SK-N-SH treated with all-trans-retinoic acid at 6 μM for 48 hours (cell line): Measurements from ENCODE around the gene ATP8A2.

Source experiments
- ATAC-seq: fragments of 200-7000 bp; cut with Tn5 transposase; 3 replicates; pipeline ENCODE4 v1.9.1; 2020; ENCODE audit warnings: mild to moderate bottlenecking, moderate library complexity
- ARNTL ChIP-seq: fragments of 450-650 bp; formaldehyde crosslinking; IDR thresholded peaks from 2 replicates; pipeline ENCODE4 v1.5.0; 2020; ENCODE audit warnings: low read depth, mild to moderate bottlenecking, moderate library complexity, borderline replicate concordance
- BACH2 ChIP-seq: fragments of 250-450 bp; sonication (Bioruptor Pico); IDR thresholded peaks from 2 replicates; pipeline ENCODE4 v1.9.0; 2021; ENCODE audit warnings: mild to moderate bottlenecking, borderline replicate concordance
- CSDC2 ChIP-seq: fragments of 250-450 bp; sonication (Bioruptor Pico); IDR thresholded peaks from 2 replicates; pipeline ENCODE4 v1.5.0; 2020; ENCODE audit warnings: mild to moderate bottlenecking, moderate library complexity
- ESRRG ChIP-seq: fragments of 250-450 bp; sonication (Bioruptor Pico); IDR thresholded peaks from 2 replicates; pipeline ENCODE4 v1.6.1; 2021; ENCODE audit warnings: mild to moderate bottlenecking
- OSR1 ChIP-seq: fragments of 250-450 bp; sonication (Bioruptor Pico); IDR thresholded peaks from 2 replicates; pipeline ENCODE4 v1.8.0; 2022; ENCODE audit warnings: moderate library complexity, mild to moderate bottlenecking, inconsistent platforms
- PPARA ChIP-seq: fragments of 250-450 bp; sonication (Bioruptor Pico); IDR thresholded peaks from 2 replicates; pipeline ENCODE4 v1.5.0; 2020; ENCODE audit warnings: mild to moderate bottlenecking, borderline replicate concordance
- RARB ChIP-seq: fragments of 250-450 bp; sonication (Bioruptor Pico); IDR thresholded peaks from 2 replicates; pipeline ENCODE4 v1.8.0; 2021; ENCODE audit warnings: mild to moderate bottlenecking, moderate library complexity
- TOX ChIP-seq: fragments of 250-450 bp; sonication (Bioruptor Pico); IDR thresholded peaks from 2 replicates; pipeline ENCODE4 v1.8.0; 2021; ENCODE audit warnings: mild to moderate bottlenecking, moderate library complexity, borderline replicate concordance
- ZC3H10 ChIP-seq: fragments of 250-450 bp; sonication (Bioruptor Pico); IDR thresholded peaks from 2 replicates; pipeline ENCODE4 v1.5.1; 2021; ENCODE audit warnings: mild to moderate bottlenecking, moderate library complexity
- ZFP3 ChIP-seq: fragments of 250-450 bp; sonication (Bioruptor Pico); IDR thresholded peaks from 2 replicates; pipeline ENCODE4 v1.5.0; 2020; ENCODE audit warnings: mild to moderate bottlenecking, moderate library complexity
- ZFP30 ChIP-seq: fragments of 450-650 bp; formaldehyde crosslinking; IDR thresholded peaks from 2 replicates; pipeline ENCODE4 v1.5.0; 2022; ENCODE audit warnings: mild to moderate bottlenecking, moderate library complexity
- ZNF565 ChIP-seq: fragments of 450-650 bp; formaldehyde crosslinking; conservative IDR thresholded peaks from 2 replicates; pipeline ENCODE4 v1.5.0; 2020; ENCODE audit warnings: low read depth, mild to moderate bottlenecking, moderate library complexity
- ZNF70 ChIP-seq: fragments of 450-650 bp; formaldehyde crosslinking; IDR thresholded peaks from 2 replicates; pipeline ENCODE4 v1.5.0; 2020; ENCODE audit warnings: mild to moderate bottlenecking, moderate library complexity
- TF ChIP-seq, protein P1 (sequence below): fragments of 250-450 bp; sonication (Bioruptor Pico); IDR thresholded peaks from 2 replicates; pipeline ENCODE4 v1.5.0; 2020; ENCODE audit warnings: mild to moderate bottlenecking, moderate library complexity
- TF ChIP-seq, protein P2 (sequence below): fragments of 250-450 bp; sonication (Bioruptor Pico); IDR thresholded peaks from 2 replicates; pipeline ENCODE4 v1.8.0; 2020; ENCODE audit warnings: mild to moderate bottlenecking, moderate library complexity, borderline replicate concordance
- TF ChIP-seq, protein P3 (sequence below): fragments of 250-450 bp; sonication (Bioruptor Pico); IDR thresholded peaks from 2 replicates; pipeline ENCODE4 v1.5.1; 2020; ENCODE audit warnings: low read depth, mild to moderate bottlenecking, moderate library complexity

ATP8A2 gene

DNA sequence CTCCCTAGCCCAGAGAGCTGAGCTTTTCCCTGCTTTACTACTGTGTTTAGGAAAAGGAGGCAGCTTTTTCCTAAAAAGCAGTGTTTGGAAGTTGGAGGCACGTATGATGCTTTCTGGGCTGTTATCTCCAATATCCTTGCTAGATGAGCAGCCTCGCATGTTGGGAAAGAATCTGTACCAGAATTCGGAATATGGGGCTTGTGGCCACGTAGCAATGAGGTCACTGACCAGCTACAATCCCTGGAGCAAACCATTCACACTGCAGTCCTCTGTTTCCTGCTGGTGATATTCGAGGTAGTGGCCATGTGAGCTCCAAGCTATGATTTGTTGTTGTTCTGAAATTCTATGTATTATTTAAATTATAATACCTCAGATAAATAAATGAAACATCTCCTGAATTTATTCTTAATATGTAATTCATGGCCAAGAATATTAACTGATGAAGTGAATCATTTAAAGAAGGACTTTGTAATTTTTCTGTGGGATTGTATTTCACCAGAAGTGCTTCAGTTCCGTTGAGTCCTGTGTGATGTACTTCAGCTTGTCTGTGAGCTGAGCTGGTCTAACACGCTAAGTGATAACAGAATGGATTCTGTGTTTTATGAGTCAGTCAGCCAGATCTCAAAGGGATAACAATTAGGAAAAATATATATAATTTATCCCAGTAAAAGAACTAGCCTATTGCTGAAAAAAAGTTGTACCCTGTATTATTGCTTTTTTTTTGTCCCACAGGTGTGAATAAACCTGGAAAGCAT, 360.5 kb downstream of the ATP8A2 start (continued):
- TF ChIP-seq, protein P1, sequence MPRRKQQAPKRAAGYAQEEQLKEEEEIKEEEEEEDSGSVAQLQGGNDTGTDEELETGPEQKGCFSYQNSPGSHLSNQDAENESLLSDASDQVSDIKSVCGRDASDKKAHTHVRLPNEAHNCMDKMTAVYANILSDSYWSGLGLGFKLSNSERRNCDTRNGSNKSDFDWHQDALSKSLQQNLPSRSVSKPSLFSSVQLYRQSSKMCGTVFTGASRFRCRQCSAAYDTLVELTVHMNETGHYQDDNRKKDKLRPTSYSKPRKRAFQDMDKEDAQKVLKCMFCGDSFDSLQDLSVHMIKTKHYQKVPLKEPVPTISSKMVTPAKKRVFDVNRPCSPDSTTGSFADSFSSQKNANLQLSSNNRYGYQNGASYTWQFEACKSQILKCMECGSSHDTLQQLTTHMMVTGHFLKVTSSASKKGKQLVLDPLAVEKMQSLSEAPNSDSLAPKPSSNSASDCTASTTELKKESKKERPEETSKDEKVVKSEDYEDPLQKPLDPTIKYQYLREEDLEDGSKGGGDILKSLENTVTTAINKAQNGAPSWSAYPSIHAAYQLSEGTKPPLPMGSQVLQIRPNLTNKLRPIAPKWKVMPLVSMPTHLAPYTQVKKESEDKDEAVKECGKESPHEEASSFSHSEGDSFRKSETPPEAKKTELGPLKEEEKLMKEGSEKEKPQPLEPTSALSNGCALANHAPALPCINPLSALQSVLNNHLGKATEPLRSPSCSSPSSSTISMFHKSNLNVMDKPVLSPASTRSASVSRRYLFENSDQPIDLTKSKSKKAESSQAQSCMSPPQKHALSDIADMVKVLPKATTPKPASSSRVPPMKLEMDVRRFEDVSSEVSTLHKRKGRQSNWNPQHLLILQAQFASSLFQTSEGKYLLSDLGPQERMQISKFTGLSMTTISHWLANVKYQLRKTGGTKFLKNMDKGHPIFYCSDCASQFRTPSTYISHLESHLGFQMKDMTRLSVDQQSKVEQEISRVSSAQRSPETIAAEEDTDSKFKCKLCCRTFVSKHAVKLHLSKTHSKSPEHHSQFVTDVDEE (CRISPR knock-in tag), result no peak

DNA sequence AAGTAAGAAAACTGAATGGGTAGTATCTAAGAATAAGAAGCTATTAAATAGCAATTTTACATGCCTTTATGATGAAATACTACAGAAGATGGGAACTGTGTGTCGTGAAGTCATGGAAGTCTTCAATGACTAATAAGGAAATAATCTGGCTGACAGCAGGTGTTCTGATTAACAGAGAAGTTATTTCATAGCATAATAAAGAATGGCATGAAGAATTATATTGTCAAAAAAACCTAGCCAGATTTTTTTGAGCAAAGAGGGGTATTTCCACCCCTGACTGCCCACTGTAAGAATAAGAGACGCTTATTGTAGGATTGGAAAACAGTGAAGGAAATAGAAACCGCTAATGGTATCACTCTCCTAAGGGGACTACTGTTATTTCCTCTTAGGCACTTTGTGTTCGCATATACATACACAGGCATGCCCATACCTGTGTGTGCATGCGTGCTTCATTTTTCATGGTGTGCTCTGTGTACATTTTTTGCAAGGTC, 361.3 kb downstream of the ATP8A2 start:
- no peak for ATAC-seq
- TF ChIP-seq ZNF565 (no peak), ZFP30 (CRISPR knock-in tag) (no peak), ZFP3 (CRISPR knock-in tag) (no peak)

DNA sequence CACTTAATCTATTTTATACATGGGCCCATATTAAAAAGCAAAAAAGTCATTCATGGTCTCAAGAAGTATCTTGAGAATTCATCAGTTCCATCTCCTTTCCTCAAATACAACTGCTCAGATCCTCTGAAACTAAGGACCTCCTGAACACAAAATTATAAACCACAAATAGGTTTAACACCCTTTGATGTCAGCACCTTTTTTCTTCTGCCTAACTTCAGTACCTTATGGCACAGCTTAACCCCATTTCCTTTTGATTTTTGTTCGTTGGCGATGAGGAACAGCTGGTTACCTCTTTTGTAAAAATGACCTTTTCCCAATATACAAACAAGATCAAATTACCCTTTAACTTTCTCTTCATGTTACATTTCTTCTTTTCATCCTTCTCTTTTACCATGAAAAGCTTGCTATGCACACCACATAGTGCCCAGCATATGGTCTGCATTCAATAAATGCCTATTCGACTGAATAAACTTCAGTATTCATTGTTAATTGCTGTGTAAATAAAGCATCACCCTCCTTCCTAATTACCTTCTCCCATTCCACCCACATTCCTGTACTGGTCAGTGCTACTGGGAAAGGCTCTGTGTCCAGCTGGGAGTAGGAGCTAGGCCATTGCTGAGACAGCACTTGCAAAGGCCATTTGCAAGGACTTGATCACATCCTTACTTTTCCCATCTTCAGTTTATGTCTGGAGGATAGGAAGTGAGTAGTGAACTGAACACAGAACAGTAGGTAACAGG, 362.1 kb downstream of the ATP8A2 start:
- ATAC-seq, result no peak

DNA sequence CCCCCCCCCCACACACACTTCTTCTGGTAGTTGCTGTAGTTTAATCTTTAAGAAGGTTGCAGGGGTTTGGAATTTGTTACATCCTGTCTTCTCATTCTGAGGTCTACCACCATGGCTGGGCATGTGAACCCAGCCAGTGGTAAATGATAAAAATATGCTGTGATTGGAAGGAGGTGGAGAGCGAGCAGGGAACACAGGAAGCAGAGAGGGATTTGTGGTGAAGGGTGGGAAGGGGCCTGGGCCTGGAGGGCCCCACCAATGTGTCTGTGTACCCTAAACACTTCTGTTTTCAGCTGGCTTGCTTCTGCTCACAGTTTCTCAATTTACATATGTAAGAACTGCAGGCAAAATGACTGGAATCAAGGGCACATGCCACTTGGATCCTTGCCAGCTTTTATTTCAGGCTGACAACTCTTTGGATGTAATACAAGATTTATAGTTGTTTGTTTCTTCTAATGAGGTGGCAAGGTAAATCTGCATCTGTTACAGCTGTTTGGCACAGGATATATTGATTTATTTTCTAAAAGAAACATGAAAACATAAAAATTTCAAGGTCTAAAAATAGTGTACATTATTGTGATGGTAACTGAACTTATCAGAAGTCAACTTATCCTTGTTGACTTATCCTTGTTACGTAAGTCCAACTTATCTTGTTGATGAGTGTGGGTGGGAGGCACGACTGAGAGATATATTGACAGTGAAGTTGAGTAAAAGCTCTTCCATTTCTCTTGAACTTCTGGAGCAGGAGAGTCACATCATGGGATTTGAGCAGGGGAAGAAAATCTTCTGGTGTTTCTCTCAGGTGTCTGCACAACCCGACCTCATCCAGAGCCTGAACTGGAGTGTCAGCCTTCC, 366.8 kb downstream of the ATP8A2 start:
- TF ChIP-seq BACH2 (CRISPR knock-in tag), result no peak
- no peak for TF ChIP-seq ESRRG
- no peak for TF ChIP-seq ZC3H10 (CRISPR knock-in tag)
- TF ChIP-seq OSR1, result no peak
- TF ChIP-seq PPARA, result no peak
- TF ChIP-seq CSDC2 (CRISPR knock-in tag), result no peak
- no peak for TF ChIP-seq TOX
- TF ChIP-seq ZNF70 (CRISPR knock-in tag), result no peak
- TF ChIP-seq, protein P1 (CRISPR knock-in tag), result no peak
- TF ChIP-seq, protein P2, sequence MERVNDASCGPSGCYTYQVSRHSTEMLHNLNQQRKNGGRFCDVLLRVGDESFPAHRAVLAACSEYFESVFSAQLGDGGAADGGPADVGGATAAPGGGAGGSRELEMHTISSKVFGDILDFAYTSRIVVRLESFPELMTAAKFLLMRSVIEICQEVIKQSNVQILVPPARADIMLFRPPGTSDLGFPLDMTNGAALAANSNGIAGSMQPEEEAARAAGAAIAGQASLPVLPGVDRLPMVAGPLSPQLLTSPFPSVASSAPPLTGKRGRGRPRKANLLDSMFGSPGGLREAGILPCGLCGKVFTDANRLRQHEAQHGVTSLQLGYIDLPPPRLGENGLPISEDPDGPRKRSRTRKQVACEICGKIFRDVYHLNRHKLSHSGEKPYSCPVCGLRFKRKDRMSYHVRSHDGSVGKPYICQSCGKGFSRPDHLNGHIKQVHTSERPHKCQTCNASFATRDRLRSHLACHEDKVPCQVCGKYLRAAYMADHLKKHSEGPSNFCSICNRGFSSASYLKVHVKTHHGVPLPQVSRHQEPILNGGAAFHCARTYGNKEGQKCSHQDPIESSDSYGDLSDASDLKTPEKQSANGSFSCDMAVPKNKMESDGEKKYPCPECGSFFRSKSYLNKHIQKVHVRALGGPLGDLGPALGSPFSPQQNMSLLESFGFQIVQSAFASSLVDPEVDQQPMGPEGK, result no peak
- TF ChIP-seq RARB, result no peak
- TF ChIP-seq ARNTL, result no peak
- TF ChIP-seq ZFP30 (CRISPR knock-in tag), result no peak
- TF ChIP-seq, all 23 proteins: peak for 0
- ATAC-seq, result no peak

More for the DNA sequence above, 362.1 kb downstream of the ATP8A2 start:
- TF ChIP-seq ZC3H10 (CRISPR knock-in tag) (no peak), ZFP3 (CRISPR knock-in tag) (no peak)
- TF ChIP-seq, protein P3, sequence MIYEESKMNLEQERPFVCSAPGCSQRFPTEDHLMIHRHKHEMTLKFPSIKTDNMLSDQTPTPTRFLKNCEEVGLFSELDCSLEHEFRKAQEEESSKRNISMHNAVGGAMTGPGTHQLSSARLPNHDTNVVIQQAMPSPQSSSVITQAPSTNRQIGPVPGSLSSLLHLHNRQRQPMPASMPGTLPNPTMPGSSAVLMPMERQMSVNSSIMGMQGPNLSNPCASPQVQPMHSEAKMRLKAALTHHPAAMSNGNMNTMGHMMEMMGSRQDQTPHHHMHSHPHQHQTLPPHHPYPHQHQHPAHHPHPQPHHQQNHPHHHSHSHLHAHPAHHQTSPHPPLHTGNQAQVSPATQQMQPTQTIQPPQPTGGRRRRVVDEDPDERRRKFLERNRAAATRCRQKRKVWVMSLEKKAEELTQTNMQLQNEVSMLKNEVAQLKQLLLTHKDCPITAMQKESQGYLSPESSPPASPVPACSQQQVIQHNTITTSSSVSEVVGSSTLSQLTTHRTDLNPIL (CRISPR knock-in tag), result no peak
- TF ChIP-seq, all 23 proteins: peak for 0
